Activated CD4-positive, alpha-beta T cell treated with anti-CD3 and anti-CD28 coated beads, Interleukin-2, amount 50 U/mL, for 24 hours (primary cell): Measurements from ENCODE around the gene QKI.
"Not testable (repeated sequence)": the region's sequence is repeated elsewhere in the genome, so short reads cannot be mapped to it uniquely, and the experiment has no call there.

Experiments
- DNase-seq, 2 donors: peaks; one replicate each; pipeline ENCODE4 v3.0.0-alpha.2; 2020; ENCODE audit warnings: low read depth in 1 of 2, low spot score in 1 of 2

QKI gene

DNA sequence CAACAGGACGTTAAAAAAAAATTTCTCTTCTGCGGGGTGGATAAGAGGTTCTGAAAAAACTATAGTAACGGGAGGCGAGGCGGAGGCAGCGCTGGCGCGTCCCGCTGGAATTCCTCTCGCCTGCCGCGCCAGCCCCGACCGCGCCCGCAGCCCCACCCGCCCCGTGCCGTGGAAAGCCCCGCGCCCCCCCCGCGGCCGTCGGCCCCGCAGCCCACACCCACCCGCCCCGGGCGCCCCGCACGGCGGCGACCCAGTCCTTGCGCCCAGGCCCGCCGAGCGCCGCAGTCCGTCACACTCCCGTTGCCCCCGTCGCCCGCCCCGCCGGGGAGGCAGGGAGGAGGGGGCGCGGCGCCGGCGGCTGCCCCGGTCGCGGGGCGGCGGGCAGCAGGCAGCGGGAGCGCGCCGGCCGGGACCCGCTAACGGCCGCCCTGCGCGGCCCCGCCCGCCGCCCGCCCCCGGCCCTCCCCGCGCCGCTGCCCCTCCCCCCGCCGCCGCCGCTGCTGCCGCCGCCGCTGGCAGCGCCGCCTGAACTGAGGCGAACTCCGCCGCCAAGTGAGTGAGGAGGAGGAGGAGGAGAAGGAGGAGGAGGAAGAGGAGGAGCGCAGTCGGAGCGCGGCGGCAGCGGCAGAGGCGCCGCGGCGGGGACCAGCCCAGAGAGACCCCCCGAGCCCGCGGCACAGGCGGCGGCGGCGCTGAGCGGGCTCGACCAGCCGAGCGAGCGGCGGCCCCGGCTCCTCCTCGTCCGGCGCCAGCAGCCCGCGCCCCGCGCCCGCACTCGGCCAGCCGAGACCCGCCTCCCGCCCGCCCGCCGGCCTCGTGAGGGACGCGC is at the start of gene QKI:
TSS of gene QKI (plus strand) at position 602 of the 829 bp plus-strand sequence. CDS start 476 bp downstream, outside the sequence.
- DNase-seq = peak; percentile 54 to 61

DNA sequence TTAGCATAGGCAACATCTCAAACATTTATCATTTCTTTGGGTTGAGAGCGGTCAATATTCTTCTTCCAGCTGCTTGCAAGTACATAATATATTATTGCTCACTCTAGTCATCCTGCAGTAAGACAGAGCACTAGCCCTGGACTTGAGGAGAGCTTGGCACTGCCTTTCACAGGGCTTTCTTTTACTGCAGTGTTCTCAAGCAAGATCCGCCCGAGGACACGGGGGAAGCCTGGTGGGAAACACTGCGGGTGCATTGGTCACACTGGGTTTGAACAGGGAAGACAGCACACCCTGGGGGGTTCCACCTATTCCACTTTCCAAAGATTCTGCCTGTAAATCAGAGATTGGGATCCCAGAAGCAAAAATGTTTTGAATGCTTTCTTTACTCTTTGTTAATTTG is 48.2 kb upstream of the QKI start:
- no peak for DNase-seq

DNA sequence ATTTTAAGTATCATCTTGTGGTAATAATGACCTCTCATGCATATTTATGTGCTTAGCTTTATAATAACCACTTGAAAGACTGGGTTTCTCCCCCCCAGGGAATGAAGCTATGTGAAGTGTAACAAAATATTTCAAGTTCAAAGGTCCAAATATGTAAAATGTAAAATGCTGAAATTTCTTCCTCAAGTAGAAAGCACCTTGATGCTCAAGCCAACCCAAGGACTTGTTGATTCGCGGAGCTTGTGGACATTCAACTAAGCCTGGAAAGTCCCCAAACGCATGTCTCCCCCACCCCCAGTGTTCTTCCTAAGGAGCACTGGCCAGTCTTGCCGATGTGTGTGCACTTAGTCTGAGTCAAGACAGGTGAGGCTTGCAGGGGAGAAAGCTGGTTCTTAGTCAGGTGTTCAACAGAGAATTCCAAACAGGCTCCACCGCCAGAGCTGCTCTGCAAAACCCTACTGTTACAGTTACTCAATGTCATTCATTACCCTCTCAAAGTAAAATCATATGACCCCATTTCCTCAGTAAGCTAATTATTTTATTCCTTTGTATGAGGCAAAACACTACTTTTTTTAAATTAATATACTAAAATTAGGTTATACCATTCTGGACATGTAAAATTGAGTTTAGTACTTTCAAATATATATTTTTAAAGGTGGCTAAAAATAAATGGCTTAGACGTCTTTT is 46.9 kb upstream of the QKI start:
- no peak for DNase-seq

DNA sequence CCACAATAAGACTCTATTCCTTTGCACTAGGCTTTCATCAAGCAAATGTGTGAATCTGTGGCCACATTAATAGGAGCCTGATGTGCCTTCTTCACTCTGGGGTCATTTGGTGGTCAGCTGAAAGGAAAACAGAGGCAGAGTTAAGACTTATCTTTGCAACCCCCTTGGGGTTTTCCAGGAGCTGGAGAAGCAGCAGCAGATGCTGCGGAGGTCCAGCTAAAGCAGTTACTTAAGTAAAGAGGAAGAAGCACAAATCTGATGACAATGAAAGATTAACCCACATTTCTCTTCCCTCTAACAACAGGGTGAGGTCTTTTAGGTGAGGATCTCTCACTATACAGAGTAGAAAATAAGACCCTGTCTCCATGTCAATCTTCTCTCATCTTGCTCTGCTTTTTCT is 45.4 kb upstream of the QKI start:
- DNase-seq = no peak

DNA sequence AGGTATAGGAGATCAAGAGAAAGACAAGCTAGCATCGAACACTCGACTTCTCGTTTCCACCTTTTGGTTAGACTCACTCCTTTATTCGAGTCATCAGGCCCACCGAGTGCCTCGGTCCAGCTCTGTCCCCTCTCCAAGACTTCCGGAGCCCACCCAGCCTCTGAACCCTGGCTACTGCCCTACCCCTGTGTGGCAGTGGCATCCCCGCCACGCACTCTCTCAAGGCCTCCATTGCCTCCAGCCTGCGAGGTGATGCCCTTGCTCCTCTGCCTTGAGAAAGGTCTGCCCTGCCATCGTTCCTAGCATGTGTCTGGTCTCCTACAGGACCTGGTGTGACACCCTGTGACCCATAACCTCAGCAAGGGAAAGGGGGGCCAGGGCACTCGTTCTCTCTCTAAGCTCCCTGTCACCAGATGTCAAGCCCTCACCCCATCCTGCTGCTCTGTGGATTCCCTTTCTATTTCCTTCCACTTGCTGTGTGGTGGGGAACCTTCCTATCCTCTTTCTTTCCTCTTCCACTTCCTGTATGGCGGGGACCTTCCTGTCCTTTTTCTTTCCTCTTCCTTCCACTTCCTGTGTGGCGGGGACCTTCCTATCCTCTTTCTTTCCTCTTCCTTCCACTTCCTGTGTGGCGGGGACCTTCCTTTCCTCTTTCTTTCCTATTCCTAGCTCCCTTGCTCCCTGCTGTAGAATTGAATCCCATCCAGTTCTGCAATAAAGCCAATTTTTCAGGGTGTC is 44.7 kb upstream of the QKI start:
- no peak for DNase-seq

DNA sequence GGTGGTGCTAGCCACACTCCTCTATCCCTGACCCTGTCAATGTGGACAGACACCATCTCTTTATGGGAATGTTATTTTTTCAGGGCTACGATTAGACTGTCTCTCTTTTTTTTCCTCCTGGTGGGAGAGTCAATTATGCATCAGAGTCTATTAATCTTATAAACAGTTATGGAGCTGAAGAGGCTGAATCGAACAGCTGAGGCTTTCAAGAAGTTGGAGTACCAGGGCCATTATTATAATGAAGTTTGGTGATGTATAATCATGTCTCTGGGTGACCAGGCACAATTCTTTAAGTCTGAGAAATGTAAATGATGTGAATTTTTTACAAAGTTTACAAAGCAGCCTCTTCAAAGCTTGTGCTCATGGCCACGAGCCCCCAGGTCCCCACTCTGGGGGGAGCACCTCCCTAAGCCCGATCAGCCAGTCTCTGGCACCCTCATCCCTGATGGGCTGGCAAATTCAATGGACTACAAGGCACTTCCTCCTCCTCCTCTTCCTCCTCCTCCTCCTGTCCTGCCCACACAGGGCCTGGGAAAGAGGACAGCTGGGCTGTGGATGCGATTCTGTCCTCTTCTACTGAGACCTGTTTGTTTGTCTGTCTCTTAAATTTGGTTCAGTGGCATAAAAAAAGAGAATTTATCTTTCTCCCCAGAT is 43.9 kb upstream of the QKI start:
- DNase-seq = no peak

DNA sequence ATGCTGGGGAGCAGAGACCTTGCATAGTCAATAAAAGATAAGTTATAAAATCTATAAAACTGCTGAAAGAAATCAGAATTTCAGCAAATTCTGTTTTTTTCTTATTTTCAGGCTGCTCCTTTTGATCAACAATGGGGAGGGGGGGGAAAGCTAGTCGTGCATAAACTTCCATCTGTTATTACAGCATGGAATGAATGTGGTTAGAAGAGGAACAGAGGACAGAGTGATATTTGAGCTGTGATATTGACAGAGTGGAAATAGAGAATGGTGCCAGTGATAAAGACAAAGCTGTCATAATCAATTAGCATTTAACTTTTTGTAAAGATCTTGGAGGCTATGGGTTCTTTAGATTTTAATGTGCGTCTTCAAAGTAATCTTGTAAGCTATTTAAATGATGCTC is 43.4 kb upstream of the QKI start:
- DNase-seq = no peak

DNA sequence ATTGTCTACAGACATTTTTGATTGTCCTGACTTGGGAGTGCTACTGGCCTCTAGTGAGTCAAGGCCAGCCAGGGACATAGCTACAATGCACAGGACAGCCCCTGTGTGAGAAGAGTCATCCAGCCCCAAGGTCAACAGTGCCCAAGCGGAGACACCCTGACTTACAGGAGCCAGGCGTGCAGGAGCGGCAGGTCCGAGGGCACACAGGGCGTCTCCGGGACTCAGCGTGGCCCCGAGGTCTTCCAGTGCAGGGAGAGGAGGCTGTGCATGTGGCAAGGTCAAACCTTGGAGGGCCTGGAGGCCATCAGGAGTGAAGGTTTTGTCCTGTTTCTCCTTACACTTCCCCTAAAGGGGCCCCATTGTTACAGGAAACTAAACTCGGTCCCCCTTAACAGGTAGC is 41.3 kb upstream of the QKI start:
- DNase-seq = no peak

DNA sequence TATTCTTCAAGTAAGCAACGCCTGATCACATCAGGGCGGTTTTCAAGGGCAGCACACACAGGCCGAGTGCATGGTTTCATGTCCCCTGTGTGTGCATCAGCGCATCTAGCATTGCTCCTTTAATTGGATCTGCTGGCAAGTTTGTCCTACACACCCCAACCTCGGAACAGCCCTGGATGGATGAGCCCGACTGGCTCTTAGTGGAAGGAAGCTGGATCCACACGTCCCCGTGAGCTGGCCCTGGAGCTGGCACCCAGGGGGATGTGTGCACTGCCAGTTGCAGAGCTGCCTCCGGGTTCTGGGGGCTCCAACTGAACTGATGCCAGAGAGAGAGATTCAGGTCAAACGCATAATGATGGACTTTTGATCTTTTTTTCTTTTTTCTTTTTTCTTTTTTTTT is 39.2 kb upstream of the QKI start:
- no peak for DNase-seq

DNA sequence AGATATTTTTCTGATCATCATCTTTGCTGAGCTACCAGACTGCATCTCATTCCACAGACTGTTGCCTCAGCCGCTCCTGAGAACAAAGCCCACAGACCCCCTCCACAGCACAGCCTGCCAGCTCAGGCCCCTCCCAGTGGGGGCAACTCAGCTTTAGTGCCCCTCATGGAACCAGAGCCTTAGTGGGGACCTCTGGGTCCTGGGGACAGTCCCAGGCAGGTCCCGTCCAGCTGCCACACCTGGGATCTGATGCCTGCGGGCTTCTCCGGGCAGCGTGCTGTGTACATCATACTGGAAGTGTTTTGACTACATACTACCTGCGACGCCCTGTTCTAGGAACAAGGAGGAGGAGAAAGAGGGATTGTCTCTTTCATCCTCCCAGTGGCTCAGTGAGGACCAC is 38.3 kb upstream of the QKI start:
- DNase-seq = no peak

DNA sequence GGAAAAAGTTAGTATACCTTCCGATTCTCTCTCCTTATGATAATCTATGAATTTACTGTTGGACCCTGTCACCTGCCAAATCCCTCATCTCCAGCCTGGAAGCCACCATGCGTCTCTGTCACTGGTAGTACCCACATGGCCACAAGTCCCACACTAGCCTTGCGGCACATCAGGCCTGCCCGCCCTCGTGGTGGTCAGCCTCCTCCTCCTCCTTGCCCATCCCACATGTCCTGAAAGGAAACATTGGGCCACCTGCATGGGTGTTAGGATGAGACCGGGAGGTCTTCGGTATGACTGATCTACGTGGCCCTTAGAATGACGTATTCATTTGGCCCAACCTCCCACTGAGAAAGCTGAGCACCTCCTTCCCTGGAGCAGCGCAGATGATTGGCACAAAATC is 37.0 kb upstream of the QKI start:
- DNase-seq = no peak

DNA sequence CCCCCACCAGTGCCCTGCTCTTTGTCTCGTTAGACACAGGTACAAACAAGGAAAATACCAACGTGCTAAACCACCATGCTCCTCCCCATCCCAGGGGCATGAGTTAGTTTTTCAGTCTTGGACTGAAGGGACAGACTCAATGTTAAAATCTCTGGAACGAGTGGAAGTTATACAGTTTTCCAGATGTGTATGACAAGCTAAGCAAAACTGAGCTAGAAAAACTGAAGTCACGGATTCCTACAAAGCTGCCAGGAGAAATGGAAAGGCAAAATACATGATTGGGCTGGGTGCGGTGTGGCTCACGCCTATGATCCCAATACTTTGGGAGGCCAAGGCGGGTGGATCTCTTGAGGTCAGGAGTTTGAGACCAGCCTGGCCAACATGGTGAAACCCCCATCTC is 34.3 kb upstream of the QKI start:
- no peak for DNase-seq

DNA sequence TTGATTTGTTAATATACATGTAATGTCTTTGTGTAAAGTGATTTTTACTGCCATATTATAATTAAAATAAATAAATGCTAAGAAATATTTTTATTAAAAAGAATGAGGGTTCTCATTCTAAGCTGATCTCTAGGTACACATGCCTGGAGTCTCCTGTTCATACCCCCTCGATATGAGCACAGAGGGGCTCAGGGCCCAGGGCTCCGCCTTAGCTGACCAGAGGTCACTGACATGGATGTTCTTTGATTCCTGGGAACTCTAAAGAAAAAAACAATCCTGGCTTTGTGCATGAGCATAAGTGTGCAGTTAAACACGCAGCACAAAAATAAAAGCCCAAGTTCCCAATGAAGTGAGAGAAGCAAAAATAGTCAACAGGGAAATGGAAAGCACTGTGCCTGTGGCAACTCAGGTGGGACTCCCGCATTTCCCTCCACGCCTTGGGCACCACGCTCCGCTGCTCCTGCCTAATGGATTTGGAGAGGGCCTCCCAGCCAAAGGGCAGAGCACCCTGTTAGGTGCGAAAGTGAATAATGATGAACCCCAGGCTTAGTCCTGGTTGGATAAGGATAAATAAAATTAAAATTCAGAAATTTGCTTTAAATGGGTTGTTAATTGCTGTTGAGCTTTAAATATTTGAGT is 33.3 kb upstream of the QKI start:
- DNase-seq = no peak

DNA sequence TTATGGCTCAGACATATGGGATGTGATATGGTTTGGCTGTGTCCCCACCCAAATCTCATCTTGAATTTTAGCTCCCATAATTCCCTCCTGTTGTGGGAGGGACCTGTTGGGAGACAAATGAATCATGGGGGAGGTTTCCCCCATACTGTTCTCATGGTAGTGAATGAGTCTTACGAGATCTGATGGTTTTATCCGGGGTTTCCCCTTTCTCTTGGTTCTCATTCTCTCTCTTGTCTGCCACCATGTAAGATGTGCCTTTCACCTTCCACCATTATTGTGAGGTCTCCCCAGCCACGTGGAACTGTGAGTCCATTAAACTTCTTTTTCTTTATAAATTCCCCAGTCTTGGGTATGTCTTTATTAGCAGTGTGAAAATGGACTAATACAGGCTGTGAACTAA is 31.1 kb upstream of the QKI start:
- DNase-seq = not testable (repeated sequence)

DNA sequence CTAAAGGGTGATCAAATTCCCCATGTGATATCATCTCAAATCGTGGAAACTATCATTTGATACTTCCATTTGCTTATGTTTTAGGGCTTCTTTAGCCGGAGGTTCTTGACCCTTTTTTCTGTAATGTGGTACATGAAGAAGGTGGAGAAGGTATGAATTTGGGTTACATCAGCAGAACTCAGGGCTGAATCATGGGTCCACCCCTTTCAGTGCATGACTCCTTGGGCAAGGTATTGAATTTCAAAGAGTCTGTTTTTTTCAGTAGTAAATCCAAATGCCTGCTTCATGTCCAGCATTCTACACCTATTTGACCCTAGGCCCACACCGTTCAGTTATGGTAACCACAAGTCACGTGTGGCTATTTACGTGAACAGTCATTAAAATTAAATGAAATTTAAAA is 30.6 kb upstream of the QKI start:
- DNase-seq = no peak

DNA sequence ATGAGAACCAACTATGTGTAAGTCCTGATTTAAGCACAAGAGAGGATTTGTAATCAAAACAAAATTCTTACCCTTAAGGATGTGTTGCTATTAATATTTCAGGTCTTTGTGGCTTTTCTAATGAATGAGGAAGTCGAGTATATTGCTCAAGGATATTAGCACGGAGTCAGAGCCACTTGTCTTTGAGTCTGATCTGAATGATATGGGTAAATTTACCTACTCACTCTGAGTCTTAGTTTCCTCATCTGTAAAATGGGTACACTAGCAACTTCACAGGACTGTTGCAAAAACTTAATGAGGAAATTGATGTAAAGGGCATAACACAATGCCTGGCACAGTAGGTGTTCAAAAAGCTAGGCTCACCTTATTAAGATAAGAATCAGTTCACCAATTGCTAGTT is 30.0 kb upstream of the QKI start:
- no peak for DNase-seq

DNA sequence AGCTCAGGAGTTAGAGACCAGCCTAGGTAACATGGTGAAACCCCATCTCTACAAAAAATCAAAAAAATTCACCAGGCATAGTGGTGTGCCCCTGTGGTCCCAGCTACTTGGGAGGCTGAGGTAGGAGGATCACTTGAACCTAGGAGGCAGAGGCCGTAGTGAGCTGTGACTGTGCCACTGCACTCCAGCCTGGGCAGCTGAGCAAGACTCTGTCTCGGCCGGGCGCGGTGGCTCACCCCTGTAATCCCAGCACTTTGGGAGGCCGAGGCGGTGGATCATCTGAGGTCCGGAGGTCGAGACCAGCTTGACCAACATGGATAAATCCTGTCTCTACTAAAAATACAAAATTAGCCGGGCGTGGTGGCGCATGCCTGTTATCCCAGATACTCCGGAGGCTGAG is 29.0 kb upstream of the QKI start:
- not testable (repeated sequence) for DNase-seq

DNA sequence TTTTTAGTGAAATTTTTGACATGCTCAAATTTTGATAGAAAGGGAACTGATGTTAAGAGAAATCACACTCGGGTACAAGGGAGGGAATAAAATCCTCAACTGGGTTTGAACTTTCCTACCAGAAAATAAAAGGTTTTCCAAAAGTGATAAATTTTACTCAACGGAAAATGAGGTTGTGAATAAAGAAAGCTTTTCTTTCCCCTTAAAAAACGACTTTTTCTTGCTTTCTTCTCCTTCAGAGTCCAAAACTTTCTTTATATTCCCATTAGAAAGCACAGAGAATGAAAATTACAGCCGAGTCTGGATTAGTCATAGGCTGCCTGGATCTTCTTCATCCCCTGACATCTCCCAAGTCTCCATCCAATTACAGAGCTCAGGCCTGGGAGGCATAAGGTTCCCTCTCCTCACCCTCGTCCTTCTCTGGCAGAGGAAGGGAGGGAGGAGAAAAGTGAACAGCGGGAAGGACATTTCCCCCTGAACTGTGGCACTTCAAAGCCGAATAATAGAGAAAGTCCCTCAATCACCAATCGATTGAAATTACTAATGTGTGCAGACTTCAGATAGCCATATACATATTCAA is 28.1 kb upstream of the QKI start:
- no peak for DNase-seq

DNA sequence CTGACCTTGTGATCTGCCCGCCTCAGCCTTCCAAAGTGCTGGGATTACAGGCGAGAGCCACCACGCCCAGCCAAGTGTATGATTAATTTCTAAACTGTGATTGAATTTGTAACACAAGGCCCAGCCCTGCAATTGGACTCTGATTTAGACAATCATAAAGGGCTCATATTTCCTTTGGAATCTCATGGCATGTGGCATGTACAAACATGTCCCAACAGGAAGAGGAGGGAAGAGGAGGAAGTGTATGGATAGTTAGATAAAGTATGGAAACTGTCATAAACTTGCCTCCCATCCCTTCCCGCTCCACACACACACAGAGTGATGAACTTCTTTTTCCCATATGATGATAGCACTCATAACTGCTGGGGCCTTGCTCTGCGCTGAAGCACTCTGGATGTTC is 27.2 kb upstream of the QKI start:
- no peak for DNase-seq

DNA sequence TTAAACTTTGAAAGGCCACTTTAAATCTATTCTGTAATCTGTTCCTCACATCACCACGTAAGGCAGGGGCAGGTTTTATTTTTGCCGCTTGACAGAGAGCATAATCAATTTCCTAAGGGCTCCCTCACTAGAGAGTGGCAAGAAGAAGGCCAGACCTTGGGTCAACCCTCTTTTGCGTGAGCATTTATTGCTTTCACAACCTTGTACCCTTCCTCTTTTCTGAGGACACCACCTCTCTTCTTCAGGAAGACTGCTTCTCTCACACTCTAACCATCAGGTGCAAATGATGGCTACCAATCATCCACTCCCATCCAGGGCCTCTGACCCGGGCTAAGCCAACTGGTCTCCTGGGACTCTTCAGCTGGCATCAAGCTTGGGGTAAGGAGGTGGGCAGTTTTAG is 25.2 kb upstream of the QKI start:
- no peak for DNase-seq

DNA sequence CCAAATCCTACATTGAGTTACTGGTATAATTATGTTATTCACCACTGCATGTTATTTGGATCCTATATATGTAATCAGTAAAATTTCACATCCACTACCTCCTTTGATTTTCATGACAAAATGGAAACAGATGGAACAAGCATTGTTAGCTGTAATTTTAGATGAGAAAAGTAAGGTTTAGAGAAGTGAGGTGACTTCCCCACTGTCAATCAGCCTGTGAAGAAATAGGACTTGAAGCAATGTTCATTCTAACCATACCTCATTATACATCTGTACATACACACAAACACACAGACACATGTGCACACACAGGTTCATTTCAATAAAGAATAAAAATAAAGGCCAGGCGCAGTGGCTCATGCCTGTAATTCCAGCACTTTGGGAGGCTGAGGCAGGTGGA is 23.7 kb upstream of the QKI start:
- DNase-seq = no peak
